ENCODE measurements around the gene FAM83E. TPM values are rescaled to one million over a fixed set of nuclear protein-coding genes. Genes with fewer than 3 reads are reported as not detected.

FAM83E gene
- total RNA-seq, 2 experiments from 2014 or later, result 3.0 to 3.7 TPM

- Histone ChIP-seq H3K79me2 (ENCODE audit: insufficient read depth, low read depth, low read length) (no peaks in the 10 kb centered on the region), H3K9me3 (ENCODE audit: low read length) (no peaks in the 10 kb centered on the region), H3K4me1 (ENCODE audit: insufficient read depth, low read length, poor library complexity, severe bottlenecking) (no peaks in the 10 kb centered on the region), H3K4me2 (ENCODE audit: low read length) (no peak overlapping the region), H3K9me2 (ENCODE audit: insufficient read depth, low read length) (no peaks in the 10 kb centered on the region), H4K20me1 (ENCODE audit: insufficient read depth, low read length) (no peaks in the 10 kb centered on the region), H3K27ac (ENCODE audit: low read depth, low read length, poor library complexity, severe bottlenecking) (no peak overlapping the region), H3K36me3 (ENCODE audit: insufficient read depth, low read length) (no peaks in the 10 kb centered on the region), H3K4me3 (ENCODE audit: low read depth, low read length, poor library complexity, severe bottlenecking) (no peak overlapping the region), H2AFZ (ENCODE audit: low read length) (no peak overlapping the region)
- no peak for TF ChIP-seq CTCF (conservative IDR thresholded peaks at IDR 0.05; ENCODE audit: low read length)
- TF ChIP-seq EZH2phosphoT487 (IDR thresholded peaks at IDR 0.05; ENCODE audit: borderline replicate concordance, low read depth, low read length), result no peak
- ChIA-PET CTCF (ENCODE audit: unreplicated experiment) (no interaction called here), POLR2A (interaction anchor here (0.7 kb wide), 1 partner anchor 1420 kb away, joined by 4 read pairs; no protein-coding TSS in a partner anchor)
- no peak for DNase-seq (ENCODE audit: low spot score)
- intact Hi-C loops (cut with micrococcal nuclease; ENCODE audit: unreplicated experiment), result no loop called here
- no TSS peak for BruUV-seq (replicated peaks)
Observed at GRCh38 chr19:48595171-48595570, 19.7 kb downstream of the FAM83E start.

GRCh38 chr19:48591021-48591420 is 23.9 kb downstream of the FAM83E start:
- Histone ChIP-seq H4K20me1 (ENCODE audit: insufficient read depth, low read length) (no peaks in the 10 kb centered on the region), H3K4me3 (ENCODE audit: low read depth, low read length, poor library complexity, severe bottlenecking) (no peak overlapping the region), H3K9me3 (ENCODE audit: low read length) (no peaks in the 10 kb centered on the region), H3K27ac (ENCODE audit: low read depth, low read length, poor library complexity, severe bottlenecking) (no peak overlapping the region), H3K36me3 (ENCODE audit: insufficient read depth, low read length) (no peaks in the 10 kb centered on the region), H3K9me2 (ENCODE audit: insufficient read depth, low read length) (no peaks in the 10 kb centered on the region), H2AFZ (ENCODE audit: low read length) (no peak overlapping the region), H3K4me1 (ENCODE audit: insufficient read depth, low read length, poor library complexity, severe bottlenecking) (no peaks in the 10 kb centered on the region), H3K79me2 (ENCODE audit: insufficient read depth, low read depth, low read length) (no peaks in the 10 kb centered on the region), H3K4me2 (ENCODE audit: low read length) (no peak overlapping the region)
- no TSS peak for BruUV-seq (replicated peaks)
- ChIA-PET CTCF (ENCODE audit: unreplicated experiment) (no interaction called here), POLR2A (no interaction called here)
- no peak for DNase-seq (ENCODE audit: low spot score)
- TF ChIP-seq EZH2phosphoT487 (IDR thresholded peaks at IDR 0.05; ENCODE audit: borderline replicate concordance, low read depth, low read length), result no peak
- TF ChIP-seq CTCF (conservative IDR thresholded peaks at IDR 0.05; ENCODE audit: low read length), result no peak
- intact Hi-C loops (cut with micrococcal nuclease; ENCODE audit: unreplicated experiment), result no loop called here

- peak; percentile 87 for DNase-seq (ENCODE audit: low spot score)
- Histone ChIP-seq H3K36me3 (ENCODE audit: insufficient read depth, low read length) (no peaks in the 10 kb centered on the region), H3K27ac (ENCODE audit: low read depth, low read length, poor library complexity, severe bottlenecking) (no peak overlapping the region), H3K9me3 (ENCODE audit: low read length) (no peaks in the 10 kb centered on the region), H3K4me1 (ENCODE audit: insufficient read depth, low read length, poor library complexity, severe bottlenecking) (peaks cover 4% of the 10 kb centered on the region), H3K4me2 (ENCODE audit: low read length) (peak overlapping the region; percentile 56), H2AFZ (ENCODE audit: low read length) (0 out of 2 replicates have a peak overlapping the region, but pooled peaks have one; percentile 30), H4K20me1 (ENCODE audit: insufficient read depth, low read length) (no peaks in the 10 kb centered on the region), H3K9me2 (ENCODE audit: insufficient read depth, low read length) (no peaks in the 10 kb centered on the region), H3K4me3 (ENCODE audit: low read depth, low read length, poor library complexity, severe bottlenecking) (peak overlapping the region; percentile 48), H3K79me2 (ENCODE audit: insufficient read depth, low read depth, low read length) (no peaks in the 10 kb centered on the region)
- intact Hi-C loops (cut with micrococcal nuclease; ENCODE audit: unreplicated experiment), result no loop called here
- ChIA-PET POLR2A (no interaction called here), CTCF (ENCODE audit: unreplicated experiment) (no interaction called here)
- BruUV-seq (replicated peaks), result no TSS peak
- peak; percentile 94 for TF ChIP-seq CTCF (conservative IDR thresholded peaks at IDR 0.05; ENCODE audit: low read length)
- no peak for TF ChIP-seq EZH2phosphoT487 (IDR thresholded peaks at IDR 0.05; ENCODE audit: borderline replicate concordance, low read depth, low read length)
Observed at GRCh38 chr19:48588670-48589401, 26.0 kb downstream of the FAM83E start.

Data from OCI-LY7 (cell line).